Measurements from ENCODE around the gene LRRC4C. TPM values are rescaled to one million over a fixed set of nuclear protein-coding genes. Genes with fewer than 3 reads are reported as not detected.

LRRC4C gene
- total and polyA plus RNA-seq, 4 donors: 0.10 to 0.93 (median 0.30) TPM

DNA sequence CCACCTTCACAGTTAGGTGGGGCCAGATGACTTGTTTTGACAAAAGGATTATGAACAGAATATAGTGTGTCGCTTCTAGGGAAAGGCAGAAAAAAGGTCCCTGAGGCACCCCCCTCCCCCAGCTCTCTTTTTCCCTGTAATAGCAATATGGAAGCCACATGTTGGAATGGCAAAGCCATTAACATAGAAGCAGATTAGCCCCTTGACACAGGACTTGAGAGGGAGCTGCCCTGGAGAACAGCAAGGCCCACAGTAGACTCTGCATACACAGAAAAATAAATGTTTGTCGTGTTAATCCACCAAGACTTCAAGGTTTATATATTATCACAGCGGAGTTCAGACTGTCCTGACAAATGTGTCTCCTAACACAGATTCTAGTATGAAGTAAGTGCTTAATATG is 1222.9 kb downstream of the LRRC4C start (continued):
- TF ChIP-seq, protein P1, sequence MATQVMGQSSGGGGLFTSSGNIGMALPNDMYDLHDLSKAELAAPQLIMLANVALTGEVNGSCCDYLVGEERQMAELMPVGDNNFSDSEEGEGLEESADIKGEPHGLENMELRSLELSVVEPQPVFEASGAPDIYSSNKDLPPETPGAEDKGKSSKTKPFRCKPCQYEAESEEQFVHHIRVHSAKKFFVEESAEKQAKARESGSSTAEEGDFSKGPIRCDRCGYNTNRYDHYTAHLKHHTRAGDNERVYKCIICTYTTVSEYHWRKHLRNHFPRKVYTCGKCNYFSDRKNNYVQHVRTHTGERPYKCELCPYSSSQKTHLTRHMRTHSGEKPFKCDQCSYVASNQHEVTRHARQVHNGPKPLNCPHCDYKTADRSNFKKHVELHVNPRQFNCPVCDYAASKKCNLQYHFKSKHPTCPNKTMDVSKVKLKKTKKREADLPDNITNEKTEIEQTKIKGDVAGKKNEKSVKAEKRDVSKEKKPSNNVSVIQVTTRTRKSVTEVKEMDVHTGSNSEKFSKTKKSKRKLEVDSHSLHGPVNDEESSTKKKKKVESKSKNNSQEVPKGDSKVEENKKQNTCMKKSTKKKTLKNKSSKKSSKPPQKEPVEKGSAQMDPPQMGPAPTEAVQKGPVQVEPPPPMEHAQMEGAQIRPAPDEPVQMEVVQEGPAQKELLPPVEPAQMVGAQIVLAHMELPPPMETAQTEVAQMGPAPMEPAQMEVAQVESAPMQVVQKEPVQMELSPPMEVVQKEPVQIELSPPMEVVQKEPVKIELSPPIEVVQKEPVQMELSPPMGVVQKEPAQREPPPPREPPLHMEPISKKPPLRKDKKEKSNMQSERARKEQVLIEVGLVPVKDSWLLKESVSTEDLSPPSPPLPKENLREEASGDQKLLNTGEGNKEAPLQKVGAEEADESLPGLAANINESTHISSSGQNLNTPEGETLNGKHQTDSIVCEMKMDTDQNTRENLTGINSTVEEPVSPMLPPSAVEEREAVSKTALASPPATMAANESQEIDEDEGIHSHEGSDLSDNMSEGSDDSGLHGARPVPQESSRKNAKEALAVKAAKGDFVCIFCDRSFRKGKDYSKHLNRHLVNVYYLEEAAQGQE (IDR thresholded peaks at IDR 0.05): no peak
- TF ChIP-seq, protein P2, sequence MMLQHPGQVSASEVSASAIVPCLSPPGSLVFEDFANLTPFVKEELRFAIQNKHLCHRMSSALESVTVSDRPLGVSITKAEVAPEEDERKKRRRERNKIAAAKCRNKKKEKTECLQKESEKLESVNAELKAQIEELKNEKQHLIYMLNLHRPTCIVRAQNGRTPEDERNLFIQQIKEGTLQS (IDR thresholded peaks at IDR 0.05): no peak
- TF ChIP-seq YY1 (IDR thresholded peaks at IDR 0.05): no peak
- no peak for TF ChIP-seq HNF4A (conservative IDR thresholded peaks at IDR 0.05)
- TF ChIP-seq RXRA (IDR thresholded peaks at IDR 0.05): no peak

DNA sequence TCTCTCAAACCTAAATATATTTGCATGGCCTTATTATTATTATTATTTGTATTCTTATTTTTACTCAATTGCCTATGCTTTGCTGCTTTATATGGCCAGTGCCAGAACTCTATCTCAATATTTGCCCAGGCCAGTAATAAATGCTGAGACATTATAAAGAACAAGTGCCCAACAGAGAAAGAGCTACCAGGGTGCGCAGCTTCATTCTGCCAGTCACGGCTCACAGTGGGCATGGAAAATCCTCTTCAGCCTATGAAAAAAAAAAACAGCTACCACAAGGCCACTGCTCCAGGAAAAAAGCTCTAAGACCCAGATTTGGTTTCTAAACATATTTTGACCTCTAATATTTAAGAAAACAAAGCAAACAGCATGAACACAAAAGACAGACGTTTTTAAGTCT is 1223.6 kb downstream of the LRRC4C start:
- 67% methylated on average over 3 of the region's 3 CpGs for WGBS
- H3K4me1 ChIP-seq (ENCODE audit: control insufficient read depth in 4 of 4, insufficient read depth in 4 of 4, low read length in 3 of 4): no peaks in the 10 kb centered on the region
- DNase-seq (ENCODE audit: low spot score): no peak
- H3K36me3 ChIP-seq (ENCODE audit: control insufficient read depth in 4 of 4, insufficient read depth in 3 of 4, low read depth in 1 of 4, low read length in 3 of 4): no peaks in the 10 kb centered on the region
- H3K27me3 ChIP-seq (ENCODE audit: control insufficient read depth in 4 of 4, insufficient read depth in 4 of 4, low read length in 3 of 4): no peaks in the 10 kb centered on the region
- no peaks in the 10 kb centered on the region for H3K9me3 ChIP-seq (ENCODE audit: control insufficient read depth in 4 of 4, low read length in 3 of 4)
- no peak overlapping the region for H3K4me3 ChIP-seq (ENCODE audit: low read depth in 1 of 3, low read length in 3 of 3)
- H3K27ac ChIP-seq (ENCODE audit: low read depth in 1 of 2, low read length in 2 of 2): no peak overlapping the region
- no peak overlapping the region for H3K9ac ChIP-seq (ENCODE audit: low read depth in 1 of 2, low read length in 2 of 2)
- no peak for TF ChIP-seq JUND (IDR thresholded peaks at IDR 0.05)

DNA sequence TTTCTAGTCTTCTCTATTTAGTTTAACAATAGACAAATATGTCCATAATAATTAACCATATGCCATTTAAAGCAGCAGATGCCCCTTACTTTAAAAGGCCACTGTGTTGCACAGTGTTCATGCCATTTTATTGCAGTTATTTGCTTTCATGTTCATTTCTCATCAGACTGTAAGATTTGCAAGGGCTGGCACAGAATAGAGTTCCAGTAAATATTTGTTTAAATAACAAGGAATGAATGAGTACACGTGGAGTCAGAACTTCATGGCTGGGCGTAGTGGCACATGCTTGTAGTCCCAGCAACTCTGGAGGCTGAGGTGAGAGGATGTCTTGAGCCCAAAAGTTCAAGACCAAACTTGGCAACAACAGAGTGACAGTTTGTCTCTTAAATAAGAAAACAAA is 1228.6 kb downstream of the LRRC4C start:
- no peaks in the 10 kb centered on the region for H3K27me3 ChIP-seq (ENCODE audit: control insufficient read depth in 4 of 4, insufficient read depth in 4 of 4, low read length in 3 of 4)
- no peaks in the 10 kb centered on the region for H3K4me1 ChIP-seq (ENCODE audit: control insufficient read depth in 4 of 4, insufficient read depth in 4 of 4, low read length in 3 of 4)
- WGBS: 59% methylated on average over 2 of the region's 2 CpGs
- no peak overlapping the region for H3K27ac ChIP-seq (ENCODE audit: low read depth in 1 of 2, low read length in 2 of 2)
- TF ChIP-seq HNF4G (IDR thresholded peaks at IDR 0.05) (no peak), RXRA (IDR thresholded peaks at IDR 0.05) (no peak), FOXA2 (IDR thresholded peaks at IDR 0.05) (no peak), HNF4A (conservative IDR thresholded peaks at IDR 0.05) (no peak), TAF1 (conservative IDR thresholded peaks at IDR 0.05) (no peak), RAD21 (IDR thresholded peaks at IDR 0.05) (no peak), SP1 (IDR thresholded peaks at IDR 0.05) (no peak), EGR1 (IDR thresholded peaks at IDR 0.05; ENCODE audit: low read depth in 2 of 2) (no peak), JUND (IDR thresholded peaks at IDR 0.05) (no peak), YY1 (IDR thresholded peaks at IDR 0.05) (no peak), GABPA (IDR thresholded peaks at IDR 0.05 in 1 of 2, conservative IDR thresholded peaks at IDR 0.05 in 1 of 2) (no peak), FOXA1 (IDR thresholded peaks at IDR 0.05) (no peak), NR2F2 (IDR thresholded peaks at IDR 0.05) (no peak)
- TF ChIP-seq, protein P2 (IDR thresholded peaks at IDR 0.05): no peak
- TF ChIP-seq, protein P3, sequence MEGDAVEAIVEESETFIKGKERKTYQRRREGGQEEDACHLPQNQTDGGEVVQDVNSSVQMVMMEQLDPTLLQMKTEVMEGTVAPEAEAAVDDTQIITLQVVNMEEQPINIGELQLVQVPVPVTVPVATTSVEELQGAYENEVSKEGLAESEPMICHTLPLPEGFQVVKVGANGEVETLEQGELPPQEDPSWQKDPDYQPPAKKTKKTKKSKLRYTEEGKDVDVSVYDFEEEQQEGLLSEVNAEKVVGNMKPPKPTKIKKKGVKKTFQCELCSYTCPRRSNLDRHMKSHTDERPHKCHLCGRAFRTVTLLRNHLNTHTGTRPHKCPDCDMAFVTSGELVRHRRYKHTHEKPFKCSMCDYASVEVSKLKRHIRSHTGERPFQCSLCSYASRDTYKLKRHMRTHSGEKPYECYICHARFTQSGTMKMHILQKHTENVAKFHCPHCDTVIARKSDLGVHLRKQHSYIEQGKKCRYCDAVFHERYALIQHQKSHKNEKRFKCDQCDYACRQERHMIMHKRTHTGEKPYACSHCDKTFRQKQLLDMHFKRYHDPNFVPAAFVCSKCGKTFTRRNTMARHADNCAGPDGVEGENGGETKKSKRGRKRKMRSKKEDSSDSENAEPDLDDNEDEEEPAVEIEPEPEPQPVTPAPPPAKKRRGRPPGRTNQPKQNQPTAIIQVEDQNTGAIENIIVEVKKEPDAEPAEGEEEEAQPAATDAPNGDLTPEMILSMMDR (IDR thresholded peaks at IDR 0.05; ENCODE audit: low read depth, low read length, missing input control): no peak
- TF ChIP-seq, protein P1 (IDR thresholded peaks at IDR 0.05): no peak
- TF ChIP-seq, protein P4, sequence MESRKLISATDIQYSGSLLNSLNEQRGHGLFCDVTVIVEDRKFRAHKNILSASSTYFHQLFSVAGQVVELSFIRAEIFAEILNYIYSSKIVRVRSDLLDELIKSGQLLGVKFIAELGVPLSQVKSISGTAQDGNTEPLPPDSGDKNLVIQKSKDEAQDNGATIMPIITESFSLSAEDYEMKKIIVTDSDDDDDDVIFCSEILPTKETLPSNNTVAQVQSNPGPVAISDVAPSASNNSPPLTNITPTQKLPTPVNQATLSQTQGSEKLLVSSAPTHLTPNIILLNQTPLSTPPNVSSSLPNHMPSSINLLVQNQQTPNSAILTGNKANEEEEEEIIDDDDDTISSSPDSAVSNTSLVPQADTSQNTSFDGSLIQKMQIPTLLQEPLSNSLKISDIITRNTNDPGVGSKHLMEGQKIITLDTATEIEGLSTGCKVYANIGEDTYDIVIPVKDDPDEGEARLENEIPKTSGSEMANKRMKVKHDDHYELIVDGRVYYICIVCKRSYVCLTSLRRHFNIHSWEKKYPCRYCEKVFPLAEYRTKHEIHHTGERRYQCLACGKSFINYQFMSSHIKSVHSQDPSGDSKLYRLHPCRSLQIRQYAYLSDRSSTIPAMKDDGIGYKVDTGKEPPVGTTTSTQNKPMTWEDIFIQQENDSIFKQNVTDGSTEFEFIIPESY (IDR thresholded peaks at IDR 0.05): no peak
- TF ChIP-seq, protein P5, sequence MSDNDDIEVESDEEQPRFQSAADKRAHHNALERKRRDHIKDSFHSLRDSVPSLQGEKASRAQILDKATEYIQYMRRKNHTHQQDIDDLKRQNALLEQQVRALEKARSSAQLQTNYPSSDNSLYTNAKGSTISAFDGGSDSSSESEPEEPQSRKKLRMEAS (IDR thresholded peaks at IDR 0.05): no peak
- H3K9me3 ChIP-seq (ENCODE audit: control insufficient read depth in 4 of 4, low read length in 3 of 4): no peaks in the 10 kb centered on the region
- no peak for DNase-seq (ENCODE audit: low spot score)
- no peak overlapping the region for H3K4me3 ChIP-seq (ENCODE audit: low read depth in 1 of 3, low read length in 3 of 3)
- H3K9ac ChIP-seq (ENCODE audit: low read depth in 1 of 2, low read length in 2 of 2): no peak overlapping the region
- H3K36me3 ChIP-seq (ENCODE audit: control insufficient read depth in 4 of 4, insufficient read depth in 3 of 4, low read depth in 1 of 4, low read length in 3 of 4): no peaks in the 10 kb centered on the region

Data from liver (tissue), 9 donors.